Epithelial cell of esophagus (primary cell): ENCODE results near the gene SPTB.

Experiments used
- DNase-seq: peaks from one replicate; pipeline ENCODE4 v3.0.0; 2010; ENCODE audit warnings: low read depth
- H3K4me3 ChIP-seq: 2 replicates; pipeline ENCODE4 v1.5.1; 2011; ENCODE audit warnings: mild to moderate bottlenecking, low read length, control low read depth
- CTCF ChIP-seq: IDR thresholded peaks from 2 replicates; pipeline ENCODE4 v1.5.1; 2011; ENCODE audit warnings: low read depth, mild to moderate bottlenecking, low read length, control low read depth, inconsistent platforms; ENCODE audit not compliant: insufficient read depth; ENCODE audit errors: missing control alignments

SPTB gene

GRCh38 chr14:64850369-64851137, 29.2 kb downstream of the SPTB start:
- H3K4me3 ChIP-seq = no peak overlapping the region
- no peak for DNase-seq
- no peak for TF ChIP-seq CTCF

GRCh38 chr14:64849940-64850339, 29.8 kb downstream of the SPTB start:
- H3K4me3 ChIP-seq = no peak overlapping the region
- DNase-seq = no peak
- no peak for TF ChIP-seq CTCF

GRCh38 chr14:64848239-64848638, 31.5 kb downstream of the SPTB start:
- DNase-seq = no peak

GRCh38 chr14:64846319-64846718, 33.4 kb downstream of the SPTB start:
- TF ChIP-seq CTCF = no peak
- H3K4me3 ChIP-seq = no peak overlapping the region
- DNase-seq = no peak

More at GRCh38 chr14:64848239-64848638, 31.5 kb downstream of the SPTB start:
- TF ChIP-seq CTCF = no peak
- no peak overlapping the region for H3K4me3 ChIP-seq

GRCh38 chr14:64845878-64846277, 33.8 kb downstream of the SPTB start:
- no peak overlapping the region for H3K4me3 ChIP-seq
- peak; percentile 49 for DNase-seq
- TF ChIP-seq CTCF = no peak

- H3K4me3 ChIP-seq = no peak overlapping the region
- DNase-seq = no peak
- no peak for TF ChIP-seq CTCF
These were observed 34.7 kb downstream of the SPTB start for GRCh38 chr14:64844969-64845536.

- H3K4me3 ChIP-seq = no peak overlapping the region
- no peak for TF ChIP-seq CTCF
- DNase-seq = no peak
These were observed 35.4 kb downstream of the SPTB start for GRCh38 chr14:64844272-64844671.
